HEK293T (cell line): ENCODE measurements around the gene HENMT1.
A peak's percentile ranks its signal among the peaks of the same experiment; 100 is the strongest.
"Not testable (repeated sequence)": the region's sequence is repeated elsewhere in the genome, so short reads cannot be mapped to it uniquely, and the experiment has no call there.

Experiments used
- CTCF ChIA-PET: fragments of 350-600 bp; formaldehyde crosslinking; extraction: SDS; loops from one replicate; lab custom pipeline; 2021; ENCODE audit warnings: antibody characterized with exemption, inconsistent platforms; lab: Yijun Ruan, JAX
- POLR2A ChIA-PET: fragments of 350-600 bp; formaldehyde crosslinking; extraction: SDS; loops from one replicate; lab custom pipeline; 2020; ENCODE audit warnings: antibody characterized with exemption, inconsistent platforms; lab: Yijun Ruan, JAX
- DNase-seq: peaks from one replicate; pipeline ENCODE4 v3.0.0; 2012; ENCODE audit warnings: mixed read lengths; ENCODE audit errors: extremely low spot score
- ARNT ChIP-seq: fragments of 450-650 bp; IDR thresholded peaks from 2 replicates; pipeline ENCODE4 v1.6.1; 2017; ENCODE audit warnings: mild to moderate bottlenecking
- BHLHE40 ChIP-seq: fragments of 450-650 bp; IDR thresholded peaks from 2 replicates; pipeline ENCODE4 v1.6.1; 2016; ENCODE audit warnings: mild to moderate bottlenecking, moderate library complexity, borderline replicate concordance
- CTBP1 ChIP-seq: fragments of 450-650 bp; IDR thresholded peaks from 2 replicates; pipeline ENCODE4 v1.6.1; 2016; ENCODE audit warnings: borderline replicate concordance
- ELF4 ChIP-seq: fragments of 450-650 bp; IDR thresholded peaks from 2 replicates; pipeline ENCODE4 v1.6.1; 2017; ENCODE audit warnings: antibody characterized with exemption
- FOXA1 ChIP-seq: fragments of 450-650 bp; IDR thresholded peaks from 2 replicates; pipeline ENCODE4 v1.6.1; 2016; ENCODE audit warnings: mild to moderate bottlenecking
- FOXK2 ChIP-seq: fragments of 450-650 bp; IDR thresholded peaks from 2 replicates; pipeline ENCODE4 v1.6.1; 2016; ENCODE audit warnings: mild to moderate bottlenecking
- FOXM1 ChIP-seq: fragments of 450-650 bp; IDR thresholded peaks from 2 replicates; pipeline ENCODE4 v1.6.1; 2017; ENCODE audit warnings: mild to moderate bottlenecking, borderline replicate concordance
- HDGF ChIP-seq: fragments of 450-650 bp; IDR thresholded peaks from 2 replicates; pipeline ENCODE4 v1.6.1; 2017; ENCODE audit warnings: antibody characterized with exemption, borderline replicate concordance
- L3MBTL2 ChIP-seq: fragments of 450-650 bp; conservative IDR thresholded peaks from 2 replicates; pipeline ENCODE4 v1.6.1; 2016; ENCODE audit warnings: mild to moderate bottlenecking
- LEF1 ChIP-seq: fragments of 450-650 bp; IDR thresholded peaks from 2 replicates; pipeline ENCODE4 v1.6.1; 2017; ENCODE audit warnings: mild to moderate bottlenecking, borderline replicate concordance
- NFRKB ChIP-seq: fragments of 450-650 bp; IDR thresholded peaks from 2 replicates; pipeline ENCODE4 v1.6.1; 2016; ENCODE audit warnings: mild to moderate bottlenecking, moderate library complexity
- SP1 ChIP-seq: fragments of 450-650 bp; IDR thresholded peaks from 2 replicates; pipeline ENCODE4 v1.6.1; 2017
- SUZ12 ChIP-seq: fragments of 450-650 bp; IDR thresholded peaks from 2 replicates; pipeline ENCODE4 v1.6.1; 2016; ENCODE audit warnings: mild to moderate bottlenecking
- TARDBP ChIP-seq: fragments of 450-650 bp; IDR thresholded peaks from 2 replicates; pipeline ENCODE4 v1.6.1; 2016
- ZNF384 ChIP-seq: fragments of 450-650 bp; IDR thresholded peaks from 2 replicates; pipeline ENCODE4 v1.6.1; 2016
- TF ChIP-seq, protein P1 (sequence below): fragments of 450-650 bp; IDR thresholded peaks from 2 replicates; pipeline ENCODE4 v1.6.1; 2016

Gene HENMT1

DNA sequence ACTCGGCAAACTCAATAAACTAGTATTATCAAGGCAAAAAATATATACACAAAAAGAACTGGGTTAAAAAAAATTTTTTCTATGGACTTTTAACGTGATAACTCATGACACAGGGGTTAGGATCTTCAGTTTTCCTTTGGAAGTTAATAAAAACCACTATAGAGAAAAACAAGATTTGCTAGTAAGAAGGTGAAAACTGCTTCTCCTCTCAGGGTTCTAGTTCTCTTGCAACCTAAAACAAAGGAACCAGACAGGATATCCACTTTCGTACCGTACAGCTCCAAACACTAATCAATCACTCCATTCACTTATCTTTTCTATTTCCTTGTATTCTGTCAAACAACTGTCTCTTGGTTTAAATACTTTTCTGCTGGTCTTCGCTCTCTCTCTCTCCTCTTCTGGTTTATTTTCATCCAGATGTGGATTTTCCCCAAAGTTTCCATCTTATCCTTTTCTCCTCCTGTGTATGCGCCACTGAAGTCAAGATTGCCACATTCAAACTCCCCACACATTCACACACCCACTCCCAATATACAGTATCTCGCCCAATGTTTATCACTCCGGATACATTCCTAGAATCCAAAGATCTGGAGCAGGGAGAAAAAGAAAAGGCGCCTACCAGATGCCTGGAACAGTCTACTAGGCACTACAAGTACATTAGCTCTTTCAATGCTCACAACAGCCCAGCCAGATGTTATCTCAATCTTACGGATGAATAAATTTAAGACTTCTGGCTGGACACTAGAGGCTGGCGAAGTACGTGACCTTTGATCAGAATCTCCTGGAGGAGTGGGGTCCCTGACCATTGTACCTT, 30.4 kb upstream of the HENMT1 start:
- no peak for TF ChIP-seq NFRKB
- TF ChIP-seq FOXK2: no peak
- no peak for TF ChIP-seq CTBP1
- TF ChIP-seq, protein P1, sequence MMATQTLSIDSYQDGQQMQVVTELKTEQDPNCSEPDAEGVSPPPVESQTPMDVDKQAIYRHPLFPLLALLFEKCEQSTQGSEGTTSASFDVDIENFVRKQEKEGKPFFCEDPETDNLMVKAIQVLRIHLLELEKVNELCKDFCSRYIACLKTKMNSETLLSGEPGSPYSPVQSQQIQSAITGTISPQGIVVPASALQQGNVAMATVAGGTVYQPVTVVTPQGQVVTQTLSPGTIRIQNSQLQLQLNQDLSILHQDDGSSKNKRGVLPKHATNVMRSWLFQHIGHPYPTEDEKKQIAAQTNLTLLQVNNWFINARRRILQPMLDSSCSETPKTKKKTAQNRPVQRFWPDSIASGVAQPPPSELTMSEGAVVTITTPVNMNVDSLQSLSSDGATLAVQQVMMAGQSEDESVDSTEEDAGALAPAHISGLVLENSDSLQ: no peak
- TF ChIP-seq ELF4: no peak
- TF ChIP-seq BHLHE40: no peak
- no peak for TF ChIP-seq FOXA1
- TF ChIP-seq TARDBP: no peak
- peak; percentile 26 for DNase-seq
- POLR2A ChIA-PET: interaction anchor here (0.5 to 2.5 kb wide), 48 partner anchors 11 to 1634 kb away, joined by 3 to 62 read pairs (median 4); partner anchors contain the start of genes CLCC1, EEIG2, SLC25A24 and TMEM167B
- CTCF ChIA-PET: interaction anchor here (0.9 to 1.2 kb wide), 3 partner anchors 10 to 179 kb away, joined by 3 to 6 read pairs (median 4); no protein-coding TSS in a partner anchor

DNA sequence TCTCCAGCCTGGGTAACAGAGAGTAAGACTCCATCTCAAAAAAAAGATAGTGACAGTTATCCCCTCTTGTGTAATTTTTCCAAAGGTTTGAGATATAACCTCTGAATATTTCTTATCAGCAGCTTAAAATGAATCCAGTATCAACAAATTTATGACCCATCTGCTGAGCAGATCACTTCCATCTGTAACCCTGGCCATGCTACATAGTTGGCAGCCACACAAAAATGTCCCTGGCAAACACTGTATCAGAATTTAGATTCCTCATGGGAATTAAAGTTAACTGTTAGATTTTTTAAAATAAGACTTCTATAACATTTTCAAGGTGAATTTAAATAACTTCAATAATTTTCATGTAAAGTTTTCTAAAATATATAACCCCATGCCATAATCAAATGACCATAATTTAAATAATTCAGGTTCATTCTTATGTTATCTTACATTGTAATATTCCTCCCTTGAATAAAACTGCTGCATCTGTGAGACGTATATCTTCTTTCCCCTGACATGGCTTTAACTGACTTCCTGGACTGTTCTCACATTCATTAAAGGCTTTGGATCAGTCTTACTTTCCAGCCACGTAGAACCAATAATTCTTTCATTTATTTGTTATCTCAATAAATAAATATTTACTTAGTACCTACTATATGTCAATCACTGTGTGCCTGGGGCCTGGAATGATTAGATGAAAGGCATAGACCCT, 25.9 kb upstream of the HENMT1 start:
- ChIA-PET CTCF (no interaction called here), POLR2A (no interaction called here)
- DNase-seq: no peak
- TF ChIP-seq NFRKB (no peak), ELF4 (no peak)
- TF ChIP-seq, protein P1: peak; percentile 61

DNA sequence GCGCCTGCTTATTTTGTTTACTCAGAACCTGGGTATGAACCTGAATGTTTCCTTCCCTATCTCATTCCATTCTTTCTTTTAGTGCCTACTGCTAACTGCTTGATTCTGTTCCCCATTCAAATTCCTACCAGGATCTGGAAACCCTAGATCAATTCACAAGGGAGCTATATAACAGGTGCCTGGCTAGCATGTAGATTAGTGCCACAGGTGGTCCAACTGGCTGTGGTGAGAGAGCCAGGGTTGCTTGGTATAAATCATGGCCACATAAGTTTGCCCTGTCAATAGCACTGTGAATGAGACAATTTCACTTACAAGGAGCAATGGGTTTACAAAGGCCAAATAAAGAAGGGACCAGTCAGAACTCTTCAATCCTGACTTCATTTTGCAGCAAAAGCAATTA, 24.6 kb upstream of the HENMT1 start:
- TF ChIP-seq, protein P1: 0 out of 2 replicates have a peak, but pooled peaks have one; percentile 14
- no peak for TF ChIP-seq FOXM1

DNA sequence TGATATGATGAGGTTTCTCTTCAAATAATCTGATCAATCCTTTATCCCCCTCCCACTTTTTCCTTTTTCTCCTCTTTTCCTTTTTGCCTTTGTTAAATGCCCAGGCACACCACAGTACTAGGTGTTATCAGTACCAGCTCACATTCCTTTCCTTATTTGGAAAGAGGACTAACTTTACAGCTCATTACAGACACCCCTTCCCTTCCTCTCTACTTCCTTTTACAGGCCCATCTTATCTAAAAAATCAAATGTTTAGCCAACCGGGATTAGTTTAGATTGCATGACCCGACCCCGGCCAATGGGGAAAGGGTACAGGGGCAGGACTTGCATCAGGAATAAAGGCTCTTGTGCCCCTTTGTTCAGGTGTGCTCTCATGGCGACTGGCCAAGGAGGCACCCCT, 20.8 kb upstream of the HENMT1 start:
- ChIA-PET CTCF (interaction anchor here (1.8 kb wide), 1 partner anchor 10 kb away, joined by 6 read pairs; the partner anchor contains the start of gene PRPF38B), POLR2A (interaction anchor here (8.0 kb wide), 1 partner anchor 10 kb away, joined by 62 read pairs; the partner anchor contains the start of gene PRPF38B)
- not testable (repeated sequence) for DNase-seq

More for the DNA sequence above, 24.6 kb upstream of the HENMT1 start:
- ChIA-PET CTCF (no interaction called here), POLR2A (no interaction called here)
- no peak for DNase-seq

DNA sequence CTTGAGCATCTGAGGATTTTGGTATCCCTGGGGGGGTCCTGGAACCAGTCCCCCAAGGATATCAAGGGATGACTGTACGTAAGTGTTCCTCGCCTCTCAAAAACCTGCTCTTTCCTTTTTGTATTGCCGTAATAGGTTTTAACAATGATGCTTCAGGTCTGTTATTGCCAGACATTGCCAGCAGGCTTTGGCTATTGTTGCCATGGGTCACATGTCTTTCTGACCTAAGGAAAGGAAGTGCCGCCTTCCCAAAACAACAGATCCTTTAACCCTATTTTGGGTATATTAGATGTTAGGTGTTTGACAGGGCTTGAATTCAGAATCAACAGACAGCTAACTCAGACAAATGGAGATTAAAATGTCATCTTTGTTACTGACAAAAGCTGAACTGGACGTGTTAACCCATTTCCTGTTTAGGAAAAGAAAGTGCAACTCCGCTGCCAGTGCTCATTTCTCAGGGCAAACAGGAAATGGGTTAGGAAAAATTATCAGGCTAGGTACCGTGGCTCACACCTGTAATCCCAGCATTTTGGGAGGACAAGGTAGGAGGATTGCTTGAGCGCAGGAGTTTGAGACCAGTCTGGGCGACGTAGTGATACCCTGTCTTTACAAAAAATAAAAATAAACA, 18.8 kb upstream of the HENMT1 start:
- ChIA-PET POLR2A (interaction anchor here (8.0 kb wide), 1 partner anchor 12 kb away, joined by 62 read pairs; the partner anchor contains the start of gene PRPF38B), CTCF (no interaction called here)
- DNase-seq: no peak
- TF ChIP-seq ZNF384 (no peak), SUZ12 (no peak), CTBP1 (no peak), BHLHE40 (no peak), L3MBTL2 (no peak), FOXA1 (no peak), SP1 (no peak), FOXK2 (no peak), ELF4 (no peak), LEF1 (no peak), NFRKB (no peak), TARDBP (no peak), ARNT (no peak), FOXM1 (no peak), HDGF (no peak)
- TF ChIP-seq, protein P1: no peak

DNA sequence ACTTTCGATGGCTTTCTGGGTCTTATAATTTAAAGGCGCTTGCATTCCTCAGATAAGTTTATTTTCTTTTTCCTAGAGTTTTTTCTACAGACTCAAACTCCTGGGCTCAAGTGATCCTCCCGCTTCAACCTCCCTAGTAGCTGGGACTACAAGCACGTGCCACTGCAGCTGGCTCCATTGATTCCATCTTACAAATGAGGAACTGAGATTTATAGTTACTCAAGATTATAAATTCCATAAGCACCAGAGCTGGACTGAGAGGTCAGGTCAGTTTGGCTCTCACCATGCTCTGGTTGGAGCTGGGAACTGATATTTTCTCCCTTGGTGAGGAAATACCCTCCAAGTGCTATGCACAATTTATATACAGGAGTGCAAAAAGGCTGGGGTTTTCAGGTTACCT, 17.8 kb upstream of the HENMT1 start:
- TF ChIP-seq TARDBP (no peak), HDGF (no peak), L3MBTL2 (peak; percentile 27; the same call in 1 of the 2 replicates)
- ChIA-PET POLR2A (interaction anchor here (8.0 kb wide), 1 partner anchor 13 kb away, joined by 62 read pairs; the partner anchor contains the start of gene PRPF38B), CTCF (no interaction called here)
- no peak for DNase-seq
